OCI-LY3 (cell line): Measurements from ENCODE around the gene CMTM4.

Experiments
- H2AFZ ChIP-seq: fragments of 200-600, 300-600 bp; shearing (Covaris generic); 2 replicates; pipeline ENCODE4 v1.6.0; 2014; ENCODE audit warnings: antibody characterized with exemption, low read depth, low read length
- H3K27ac ChIP-seq: fragments of 200-600, 300-600 bp; sonication (generic); 2 replicates; pipeline ENCODE4 v1.5.1; 2014; ENCODE audit warnings: mild to moderate bottlenecking, low read length, moderate library complexity, mixed read lengths
- H3K27me3 ChIP-seq: fragments of 200-600, 300-600 bp; sonication (generic); 2 replicates; pipeline ENCODE4 v1.6.1; 2014; ENCODE audit warnings: low read depth, low read length, mixed read lengths
- H3K36me3 ChIP-seq: fragments of 200-600, 300-600 bp; sonication (generic); replicated peaks from 2 replicates; pipeline ENCODE3; 2014; ENCODE audit warnings: low read depth, low read length, mixed read lengths
- H3K4me1 ChIP-seq: fragments of 300-600, 200-600 bp; sonication (generic); 2 replicates; pipeline ENCODE4 v1.6.1; 2014; ENCODE audit warnings: low read length, mixed read lengths
- H3K4me2 ChIP-seq: fragments of 200-600, 300-600 bp; sonication (generic); 2 replicates; pipeline ENCODE4 v1.6.1; 2014; ENCODE audit warnings: low read length, mixed read lengths
- H3K4me3 ChIP-seq: fragments of 300-600, 200-600 bp; sonication (generic); 2 replicates; pipeline ENCODE4 v1.5.1; 2014; ENCODE audit warnings: antibody characterized with exemption, mild to moderate bottlenecking, low read length, moderate library complexity
- H3K79me2 ChIP-seq: fragments of 300-600, 200-600 bp; shearing (Covaris generic); 2 replicates; pipeline ENCODE4 v1.6.1; 2014; ENCODE audit warnings: mild to moderate bottlenecking, low read length, mixed read lengths
- H3K9ac ChIP-seq: fragments of 300-600, 200-600 bp; shearing (Covaris generic); 2 replicates; pipeline ENCODE4 v1.6.0; 2014; ENCODE audit warnings: mild to moderate bottlenecking, low read length, moderate library complexity
- H3K9me3 ChIP-seq: fragments of 200-600, 300-600 bp; shearing (Covaris generic); 2 replicates; pipeline ENCODE4 v1.6.1; 2014; ENCODE audit warnings: low read length, mixed read lengths; ENCODE audit not compliant: insufficient read depth
- H4K20me1 ChIP-seq: fragments of 200-600, 300-600 bp; sonication (generic); 2 replicates; pipeline ENCODE4 v1.6.1; 2016; ENCODE audit warnings: low read length, mixed read lengths; ENCODE audit not compliant: insufficient read depth
- CTCF ChIP-seq: fragments of 200-600, 300-600 bp; sonication (generic); IDR thresholded peaks from 2 replicates; pipeline ENCODE4 v1.5.1; 2014; ENCODE audit warnings: antibody characterized with exemption, low read length, low read depth
- EZH2phosphoT487 ChIP-seq: fragments of 200-600 bp; shearing (Covaris generic); IDR thresholded peaks from 2 replicates; pipeline ENCODE4 v1.6.1; 2018; ENCODE audit warnings: antibody characterized with exemption, mixed run types, low read depth

The CMTM4 gene

GRCh38 chr16:66677179-66677578 is 19.4 kb downstream of the CMTM4 start:
- TF ChIP-seq CTCF (no peak), EZH2phosphoT487 (no peak)
- H3K9me3 ChIP-seq: no peaks in the 10 kb centered on the region
- H3K79me2 ChIP-seq: no peaks in the 10 kb centered on the region
- no peaks in the 10 kb centered on the region for H3K36me3 ChIP-seq
- no peaks in the 10 kb centered on the region for H3K4me1 ChIP-seq
- H4K20me1 ChIP-seq: no peaks in the 10 kb centered on the region
- no peak overlapping the region for H3K9ac ChIP-seq
- no peak overlapping the region for H2AFZ ChIP-seq
- no peaks in the 10 kb centered on the region for H3K27me3 ChIP-seq
- no peak overlapping the region for H3K4me3 ChIP-seq
- no peak overlapping the region for H3K27ac ChIP-seq
- H3K4me2 ChIP-seq: no peak overlapping the region

- no peaks in the 10 kb centered on the region for H3K27me3 ChIP-seq
Observed at GRCh38 chr16:66676599-66676998, 19.9 kb downstream of the CMTM4 start.

GRCh38 chr16:66673691-66674090 is 22.9 kb downstream of the CMTM4 start:
- no peaks in the 10 kb centered on the region for H4K20me1 ChIP-seq
- H3K4me1 ChIP-seq: no peaks in the 10 kb centered on the region
- no peaks in the 10 kb centered on the region for H3K36me3 ChIP-seq
- H3K79me2 ChIP-seq: no peaks in the 10 kb centered on the region
- H2AFZ ChIP-seq: no peak overlapping the region
- H3K27ac ChIP-seq: no peak overlapping the region
- no peaks in the 10 kb centered on the region for H3K27me3 ChIP-seq
- H3K4me2 ChIP-seq: no peak overlapping the region
- H3K4me3 ChIP-seq: no peak overlapping the region
- TF ChIP-seq CTCF: no peak
- TF ChIP-seq EZH2phosphoT487: no peak
- no peaks in the 10 kb centered on the region for H3K9me3 ChIP-seq
- no peak overlapping the region for H3K9ac ChIP-seq

More at GRCh38 chr16:66676599-66676998, 19.9 kb downstream of the CMTM4 start:
- no peaks in the 10 kb centered on the region for H3K79me2 ChIP-seq
- H3K4me3 ChIP-seq: no peak overlapping the region
- H3K4me2 ChIP-seq: no peak overlapping the region
- H2AFZ ChIP-seq: no peak overlapping the region
- no peaks in the 10 kb centered on the region for H3K36me3 ChIP-seq
- no peak for TF ChIP-seq EZH2phosphoT487
- TF ChIP-seq CTCF: no peak
- H4K20me1 ChIP-seq: no peaks in the 10 kb centered on the region
- no peak overlapping the region for H3K27ac ChIP-seq
- H3K9ac ChIP-seq: no peak overlapping the region
- H3K4me1 ChIP-seq: no peaks in the 10 kb centered on the region
- H3K9me3 ChIP-seq: no peaks in the 10 kb centered on the region

- Histone ChIP-seq H3K36me3 (no peaks in the 10 kb centered on the region), H3K4me2 (no peak overlapping the region), H3K79me2 (no peaks in the 10 kb centered on the region), H3K9ac (no peak overlapping the region), H3K4me1 (no peaks in the 10 kb centered on the region), H3K27me3 (no peaks in the 10 kb centered on the region), H3K9me3 (no peaks in the 10 kb centered on the region), H3K27ac (no peak overlapping the region), H2AFZ (no peak overlapping the region), H3K4me3 (no peak overlapping the region), H4K20me1 (no peaks in the 10 kb centered on the region)
- TF ChIP-seq CTCF: no peak
- no peak for TF ChIP-seq EZH2phosphoT487
Observed at GRCh38 chr16:66670691-66671388, 25.7 kb downstream of the CMTM4 start.
